ENCODE measurements around the gene JSRP1.

The JSRP1 gene

DNA sequence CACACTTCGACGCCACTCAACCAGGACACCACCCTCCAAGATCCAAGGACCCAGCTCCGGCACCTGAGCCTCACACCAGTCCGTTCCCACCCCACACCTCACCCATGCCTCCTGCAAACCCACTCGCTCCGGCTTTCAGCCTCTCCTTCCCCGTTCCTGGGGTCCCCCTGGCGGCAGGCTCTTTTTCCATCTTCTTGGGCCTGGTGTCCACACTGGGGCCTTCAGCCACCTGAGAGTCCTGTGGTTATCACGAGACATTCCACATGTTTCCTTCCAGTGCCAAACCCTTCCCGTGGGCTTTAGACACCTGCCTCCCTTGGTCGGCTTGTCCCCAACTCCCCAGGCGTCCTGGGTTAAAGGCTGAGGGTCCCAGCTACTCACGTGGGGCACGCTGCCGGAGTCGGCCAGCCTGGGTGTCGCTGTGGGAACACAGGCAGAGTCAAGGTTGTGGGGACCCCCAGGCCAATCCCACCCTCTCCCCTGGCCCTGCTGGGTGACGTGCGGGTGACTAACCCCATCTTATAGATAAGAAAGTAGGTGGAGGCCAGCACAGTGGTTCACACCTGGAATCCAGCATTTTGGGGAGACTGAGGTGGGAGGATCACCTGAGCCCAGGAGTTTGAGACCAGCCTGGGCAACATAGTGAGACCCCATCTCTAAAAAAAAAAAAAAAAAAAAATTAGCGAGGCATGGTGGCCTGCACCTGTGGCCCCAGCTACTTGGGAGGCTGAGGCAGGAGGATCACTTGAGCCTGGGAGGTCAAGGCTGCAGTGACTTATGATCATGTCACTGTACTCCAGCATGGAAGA, 1.9 kb downstream of the JSRP1 start:
- Histone ChIP-seq H3K36me3 (ENCODE audit: insufficient read depth, insufficient read length, low read length) (peaks cover 27% of the 10 kb centered on the region), H3K4me1 (ENCODE audit: insufficient read depth, insufficient read length) (peaks cover 18% of the 10 kb centered on the region), H3K9me3 (ENCODE audit: insufficient read depth, low read length) (no peaks in the 10 kb centered on the region), H3K4me3 (ENCODE audit: insufficient read length, low read depth) (peak overlapping the region; percentile 1), H3K27me3 (ENCODE audit: insufficient read depth, insufficient read length) (no peaks in the 10 kb centered on the region), H3K9ac (ENCODE audit: insufficient read length, low read depth) (peak overlapping the region; percentile 32)
- no peak for TF ChIP-seq ZNF274 (IDR thresholded peaks at IDR 0.05; ENCODE audit: low read depth, low read length)
- no peak for DNase-seq (ENCODE audit: low read depth, low spot score)

GRCh38 chr19:2253106-2254063, 2.8 kb downstream of the JSRP1 start:
- DNase-seq (ENCODE audit: low read depth, low spot score): no peak
- H3K9ac ChIP-seq (ENCODE audit: insufficient read length, low read depth): peak overlapping the region; percentile 51

GRCh38 chr19:2252797-2253105, 3.5 kb downstream of the JSRP1 start:
- Histone ChIP-seq H3K36me3 (ENCODE audit: insufficient read depth, insufficient read length, low read length) (peaks cover 40% of the 10 kb centered on the region), H3K9ac (ENCODE audit: insufficient read length, low read depth) (peak overlapping the region; percentile 51), H3K4me1 (ENCODE audit: insufficient read depth, insufficient read length) (peaks cover 18% of the 10 kb centered on the region), H3K9me3 (ENCODE audit: insufficient read depth, low read length) (no peaks in the 10 kb centered on the region), H3K27me3 (ENCODE audit: insufficient read depth, insufficient read length) (no peaks in the 10 kb centered on the region), H3K4me3 (ENCODE audit: insufficient read length, low read depth) (no peak overlapping the region)
- TF ChIP-seq ZNF274 (IDR thresholded peaks at IDR 0.05; ENCODE audit: low read depth, low read length) (no peak), SUZ12 (IDR thresholded peaks at IDR 0.05; ENCODE audit: extremely low read depth, insufficient read depth, insufficient read length) (no peak), YY1 (IDR thresholded peaks at IDR 0.05; ENCODE audit: insufficient read depth, insufficient read length) (no peak)
- DNase-seq (ENCODE audit: low read depth, low spot score): no peak

More at GRCh38 chr19:2253106-2254063, 2.8 kb downstream of the JSRP1 start:
- Histone ChIP-seq H3K9me3 (ENCODE audit: insufficient read depth, low read length) (no peaks in the 10 kb centered on the region), H3K27me3 (ENCODE audit: insufficient read depth, insufficient read length) (no peaks in the 10 kb centered on the region), H3K4me1 (ENCODE audit: insufficient read depth, insufficient read length) (peaks cover 18% of the 10 kb centered on the region), H3K4me3 (ENCODE audit: insufficient read length, low read depth) (peak overlapping the region; percentile 1), H3K36me3 (ENCODE audit: insufficient read depth, insufficient read length, low read length) (peaks cover 36% of the 10 kb centered on the region)
- TF ChIP-seq YY1 (IDR thresholded peaks at IDR 0.05; ENCODE audit: insufficient read depth, insufficient read length) (no peak), SUZ12 (IDR thresholded peaks at IDR 0.05; ENCODE audit: extremely low read depth, insufficient read depth, insufficient read length) (no peak), ZNF274 (IDR thresholded peaks at IDR 0.05; ENCODE audit: low read depth, low read length) (no peak)

GRCh38 chr19:2252055-2252796, 4.0 kb downstream of the JSRP1 start:
- Histone ChIP-seq H3K4me1 (ENCODE audit: insufficient read depth, insufficient read length) (peaks cover 22% of the 10 kb centered on the region), H3K9ac (ENCODE audit: insufficient read length, low read depth) (peak overlapping the region; percentile 32), H3K27me3 (ENCODE audit: insufficient read depth, insufficient read length) (no peaks in the 10 kb centered on the region), H3K36me3 (ENCODE audit: insufficient read depth, insufficient read length, low read length) (peaks cover 46% of the 10 kb centered on the region), H3K4me3 (ENCODE audit: insufficient read length, low read depth) (no peak overlapping the region), H3K9me3 (ENCODE audit: insufficient read depth, low read length) (no peaks in the 10 kb centered on the region)
- TF ChIP-seq YY1 (IDR thresholded peaks at IDR 0.05; ENCODE audit: insufficient read depth, insufficient read length) (no peak), SUZ12 (IDR thresholded peaks at IDR 0.05; ENCODE audit: extremely low read depth, insufficient read depth, insufficient read length) (no peak), ZNF274 (IDR thresholded peaks at IDR 0.05; ENCODE audit: low read depth, low read length) (no peak)
- DNase-seq (ENCODE audit: low read depth, low spot score): no peak

GRCh38 chr19:2251106-2252054, 4.8 kb downstream of the JSRP1 start:
- no peaks in the 10 kb centered on the region for H3K27me3 ChIP-seq (ENCODE audit: insufficient read depth, insufficient read length)
- H3K9ac ChIP-seq (ENCODE audit: insufficient read length, low read depth): no peak overlapping the region
- H3K4me1 ChIP-seq (ENCODE audit: insufficient read depth, insufficient read length): peaks cover 20% of the 10 kb centered on the region
- peaks cover 54% of the 10 kb centered on the region for H3K36me3 ChIP-seq (ENCODE audit: insufficient read depth, insufficient read length, low read length)
- H3K4me3 ChIP-seq (ENCODE audit: insufficient read length, low read depth): no peak overlapping the region
- TF ChIP-seq YY1 (IDR thresholded peaks at IDR 0.05; ENCODE audit: insufficient read depth, insufficient read length) (no peak), ZNF274 (IDR thresholded peaks at IDR 0.05; ENCODE audit: low read depth, low read length) (no peak)
- no peak for DNase-seq (ENCODE audit: low read depth, low spot score)
- H3K9me3 ChIP-seq (ENCODE audit: insufficient read depth, low read length): no peaks in the 10 kb centered on the region

- no peak for TF ChIP-seq YY1 (IDR thresholded peaks at IDR 0.05; ENCODE audit: insufficient read depth, insufficient read length)
- no peak for TF ChIP-seq SUZ12 (IDR thresholded peaks at IDR 0.05; ENCODE audit: extremely low read depth, insufficient read depth, insufficient read length)
- TF ChIP-seq ZNF274 (IDR thresholded peaks at IDR 0.05; ENCODE audit: low read depth, low read length): no peak
- Histone ChIP-seq H3K9ac (ENCODE audit: insufficient read length, low read depth) (no peak overlapping the region), H3K27me3 (ENCODE audit: insufficient read depth, insufficient read length) (no peaks in the 10 kb centered on the region), H3K36me3 (ENCODE audit: insufficient read depth, insufficient read length, low read length) (peaks cover 61% of the 10 kb centered on the region), H3K4me1 (ENCODE audit: insufficient read depth, insufficient read length) (peaks cover 14% of the 10 kb centered on the region), H3K9me3 (ENCODE audit: insufficient read depth, low read length) (no peaks in the 10 kb centered on the region), H3K4me3 (ENCODE audit: insufficient read length, low read depth) (no peak overlapping the region)
- DNase-seq (ENCODE audit: low read depth, low spot score): no peak
These were observed 5.5 kb downstream of the JSRP1 start for GRCh38 chr19:2250766-2251105.
